ENCODE data around the gene NRXN3. TPM values are rescaled to one million over a fixed set of nuclear protein-coding genes. Genes with fewer than 3 reads are reported as not detected.

Gene NRXN3
- total RNA-seq, 1 experiment from 2014 or later: not detected

DNA sequence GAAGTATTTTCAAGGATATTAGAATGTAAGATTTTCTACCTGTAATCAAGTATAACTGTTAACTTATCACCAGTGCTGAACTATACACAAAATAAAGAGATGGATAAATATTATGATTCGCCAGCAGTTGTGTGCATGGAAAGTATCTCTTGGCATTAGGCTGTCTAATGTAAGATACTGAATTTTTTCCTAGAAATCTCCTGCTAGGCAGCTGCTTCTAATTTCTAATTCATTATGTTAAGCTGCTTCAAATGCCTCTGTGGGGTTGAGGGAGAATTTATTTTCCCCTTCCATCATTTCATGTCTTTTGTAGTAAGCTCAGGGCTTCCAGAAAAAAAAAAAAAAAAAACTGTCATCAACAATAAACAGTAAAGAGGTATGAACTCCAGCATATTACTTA lies 1525.1 kb downstream of the NRXN3 start:
- no peaks in the 10 kb centered on the region for H3K9me2 ChIP-seq (ENCODE audit: insufficient read depth)
- ChIA-PET CTCF (no interaction called here), POLR2A (ENCODE audit: unreplicated experiment) (no interaction called here)
- no peaks in the 10 kb centered on the region for H3K36me3 ChIP-seq (ENCODE audit: low read depth)
- TF ChIP-seq, protein P1, sequence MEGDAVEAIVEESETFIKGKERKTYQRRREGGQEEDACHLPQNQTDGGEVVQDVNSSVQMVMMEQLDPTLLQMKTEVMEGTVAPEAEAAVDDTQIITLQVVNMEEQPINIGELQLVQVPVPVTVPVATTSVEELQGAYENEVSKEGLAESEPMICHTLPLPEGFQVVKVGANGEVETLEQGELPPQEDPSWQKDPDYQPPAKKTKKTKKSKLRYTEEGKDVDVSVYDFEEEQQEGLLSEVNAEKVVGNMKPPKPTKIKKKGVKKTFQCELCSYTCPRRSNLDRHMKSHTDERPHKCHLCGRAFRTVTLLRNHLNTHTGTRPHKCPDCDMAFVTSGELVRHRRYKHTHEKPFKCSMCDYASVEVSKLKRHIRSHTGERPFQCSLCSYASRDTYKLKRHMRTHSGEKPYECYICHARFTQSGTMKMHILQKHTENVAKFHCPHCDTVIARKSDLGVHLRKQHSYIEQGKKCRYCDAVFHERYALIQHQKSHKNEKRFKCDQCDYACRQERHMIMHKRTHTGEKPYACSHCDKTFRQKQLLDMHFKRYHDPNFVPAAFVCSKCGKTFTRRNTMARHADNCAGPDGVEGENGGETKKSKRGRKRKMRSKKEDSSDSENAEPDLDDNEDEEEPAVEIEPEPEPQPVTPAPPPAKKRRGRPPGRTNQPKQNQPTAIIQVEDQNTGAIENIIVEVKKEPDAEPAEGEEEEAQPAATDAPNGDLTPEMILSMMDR (conservative IDR thresholded peaks at IDR 0.05): no peak
- TF ChIP-seq EZH2 (IDR thresholded peaks at IDR 0.05; ENCODE audit: low read depth): no peak
- intact Hi-C loops (cut with micrococcal nuclease; ENCODE audit: unreplicated experiment): no loop called here
- no peaks in the 10 kb centered on the region for H4K20me1 ChIP-seq (ENCODE audit: insufficient read depth)
- no peaks in the 10 kb centered on the region for H3F3A ChIP-seq (ENCODE audit: insufficient read depth, low read depth)
- H3K4me1 ChIP-seq (replicated peaks; ENCODE audit: insufficient read depth): no peaks in the 10 kb centered on the region
- no TSS peak for BruUV-seq (replicated peaks)
- H3K4me2 ChIP-seq: no peak overlapping the region
- no peak overlapping the region for H2AFZ ChIP-seq
- H3K27me3 ChIP-seq (ENCODE audit: insufficient read depth, low read depth): peaks cover 4% of the 10 kb centered on the region; the same call in 1 of the 2 replicates
- no peak overlapping the region for H3K4me3 ChIP-seq
- H3K9me3 ChIP-seq (ENCODE audit: insufficient read depth, low read depth): no peaks in the 10 kb centered on the region
- H3K79me2 ChIP-seq (ENCODE audit: low read depth): no peaks in the 10 kb centered on the region
- no peak overlapping the region for H3K27ac ChIP-seq
- DNase-seq: no peak

DNA sequence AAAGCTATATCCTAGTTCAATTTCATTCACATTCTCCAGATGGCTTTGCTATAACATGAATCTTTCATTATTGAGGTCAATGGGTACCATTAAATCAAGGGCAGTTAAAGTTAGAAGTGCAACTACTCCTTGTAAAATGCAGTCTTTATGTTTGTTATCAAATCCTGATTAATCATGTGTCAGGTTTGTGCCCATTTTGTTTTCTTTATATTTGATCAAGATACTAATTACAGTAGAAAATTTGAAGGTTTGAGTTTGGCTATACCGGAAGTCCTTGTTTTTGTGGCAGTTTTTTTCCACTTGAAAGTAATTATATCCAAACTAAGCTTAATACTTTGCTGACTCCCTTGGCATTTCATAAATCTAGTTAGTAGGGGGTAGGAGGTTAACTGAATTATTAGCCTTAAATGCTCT lies 1528.1 kb downstream of the NRXN3 start:
- Histone ChIP-seq H4K20me1 (ENCODE audit: insufficient read depth) (no peaks in the 10 kb centered on the region), H2AFZ (no peak overlapping the region), H3K27me3 (ENCODE audit: insufficient read depth, low read depth) (no peaks in the 10 kb centered on the region; the same call in 1 of the 2 replicates), H3K9me2 (ENCODE audit: insufficient read depth) (no peaks in the 10 kb centered on the region), H3K4me2 (no peak overlapping the region), H3K27ac (no peak overlapping the region), H3K4me3 (no peak overlapping the region), H3K79me2 (ENCODE audit: low read depth) (no peaks in the 10 kb centered on the region), H3K36me3 (ENCODE audit: low read depth) (no peaks in the 10 kb centered on the region), H3K9me3 (ENCODE audit: insufficient read depth, low read depth) (no peaks in the 10 kb centered on the region), H3K4me1 (replicated peaks; ENCODE audit: insufficient read depth) (no peaks in the 10 kb centered on the region), H3F3A (ENCODE audit: insufficient read depth, low read depth) (no peaks in the 10 kb centered on the region)
- intact Hi-C loops (cut with micrococcal nuclease; ENCODE audit: unreplicated experiment): no loop called here
- CTCF ChIA-PET: no interaction called here
- TF ChIP-seq, protein P1 (conservative IDR thresholded peaks at IDR 0.05): no peak
- no peak for TF ChIP-seq EZH2 (IDR thresholded peaks at IDR 0.05; ENCODE audit: low read depth)
- POLR2A ChIA-PET (ENCODE audit: unreplicated experiment): no interaction called here
- no TSS peak for BruUV-seq (replicated peaks)
- no peak for DNase-seq

DNA sequence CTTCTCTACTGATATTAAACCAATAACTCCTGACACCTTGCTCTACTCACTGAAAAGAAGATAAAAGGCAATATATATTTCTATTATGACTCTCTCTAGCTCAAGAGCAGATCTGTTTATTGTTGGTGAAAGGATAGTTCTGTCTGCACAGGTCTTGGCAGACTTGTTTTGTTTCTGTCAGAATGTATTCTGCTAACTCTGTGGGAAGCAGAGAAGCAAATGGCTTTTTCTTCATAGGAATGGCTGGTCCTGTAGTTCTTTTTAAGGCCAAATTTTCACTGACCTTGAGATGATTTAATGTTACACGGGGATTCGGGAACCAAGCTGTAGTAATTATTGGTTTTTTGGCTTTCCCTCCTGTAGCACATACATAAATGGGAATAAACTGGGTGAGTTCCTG lies 1529.0 kb downstream of the NRXN3 start:
- no peaks in the 10 kb centered on the region for H3K79me2 ChIP-seq (ENCODE audit: low read depth)
- no peaks in the 10 kb centered on the region for H3K9me3 ChIP-seq (ENCODE audit: insufficient read depth, low read depth)
- H3K4me1 ChIP-seq (replicated peaks; ENCODE audit: insufficient read depth): no peaks in the 10 kb centered on the region
- no peak for DNase-seq
- no peak overlapping the region for H3K4me2 ChIP-seq
- H2AFZ ChIP-seq: no peak overlapping the region
- TF ChIP-seq EZH2 (IDR thresholded peaks at IDR 0.05; ENCODE audit: low read depth): no peak
- TF ChIP-seq, protein P1 (conservative IDR thresholded peaks at IDR 0.05): no peak
- H3K36me3 ChIP-seq (ENCODE audit: low read depth): no peaks in the 10 kb centered on the region
- ChIA-PET POLR2A (ENCODE audit: unreplicated experiment) (no interaction called here), CTCF (no interaction called here)
- intact Hi-C loops (cut with micrococcal nuclease; ENCODE audit: unreplicated experiment): no loop called here
- H3K9me2 ChIP-seq (ENCODE audit: insufficient read depth): no peaks in the 10 kb centered on the region
- H3K27me3 ChIP-seq (ENCODE audit: insufficient read depth, low read depth): no peaks in the 10 kb centered on the region; the same call in 1 of the 2 replicates
- H4K20me1 ChIP-seq (ENCODE audit: insufficient read depth): no peaks in the 10 kb centered on the region
- BruUV-seq (replicated peaks): no TSS peak
- no peaks in the 10 kb centered on the region for H3F3A ChIP-seq (ENCODE audit: insufficient read depth, low read depth)
- H3K27ac ChIP-seq: no peak overlapping the region
- H3K4me3 ChIP-seq: no peak overlapping the region

Measured in PC-9 (cell line).